Endothelial cell of umbilical vein (primary cell): ENCODE data around the gene ZNF618. TPM values are rescaled to one million over a fixed set of nuclear protein-coding genes. Genes with fewer than 3 reads are reported as not detected.

Source experiments
- BruUV-seq: library from RNA; stranded (reverse); fragments of 400-500 nt; replicated peaks from 2 replicates; lab custom pipeline; 2021; lab: Mats Ljungman, UMichigan
- CTCF ChIA-PET: fragments of 300-600, 350-600 bp; sonication (Branson Sonifier 250); formaldehyde crosslinking; loops from one replicate; lab custom pipeline; 2021; ENCODE audit warnings: antibody characterized with exemption, inconsistent platforms; lab: Charles Lee
- POLR2A ChIA-PET: fragments of 300-600, 350-600 bp; sonication (Branson Sonifier 250); formaldehyde crosslinking; loops from one replicate; lab custom pipeline; 2021; ENCODE audit warnings: antibody characterized with exemption, inconsistent platforms; lab: Charles Lee
- DNase-seq: peaks from one replicate; pipeline ENCODE4 v3.0.0-alpha.2; 2011; ENCODE audit warnings: low read depth, low spot score
- FAIRE-seq: peaks from 2 replicates; lab custom pipeline; 2011; peaks lifted over from hg19 to GRCh38; lab: Jason Lieb, UNC
- H2AFZ ChIP-seq: 2 replicates; pipeline ENCODE4 v1.6.0; 2012; ENCODE audit warnings: low read depth, low read length, control low read depth, inconsistent platforms
- H3K27ac ChIP-seq: 2 replicates; pipeline ENCODE4 v1.5.1; 2011; ENCODE audit warnings: low read depth, mild to moderate bottlenecking, control low read depth, low read length, moderate library complexity; ENCODE audit not compliant: insufficient read depth
- H3K27me3 ChIP-seq, 2 experiments: 2 replicates each; pipeline versions ENCODE4 v1.6.0 to v1.6.1; 2011; ENCODE audit warnings: low read length in 2 of 2, mixed read lengths in 1 of 2; ENCODE audit not compliant: control insufficient read depth in 2 of 2, insufficient read depth in 2 of 2
- H3K36me3 ChIP-seq, 2 experiments: 2 replicates in 1 of 2; 3 replicates in 1 of 2; pipeline ENCODE4 v1.5.1; 2011; ENCODE audit warnings: low read length in 2 of 2, mild to moderate bottlenecking in 1 of 2, moderate library complexity in 1 of 2; ENCODE audit not compliant: control insufficient read depth in 2 of 2, insufficient read depth in 2 of 2; ENCODE audit errors: extremely low read depth in 1 of 2
- H3K4me1 ChIP-seq: 3 replicates; pipeline ENCODE4 v1.5.1; 2011; ENCODE audit warnings: mild to moderate bottlenecking, low read length; ENCODE audit not compliant: control insufficient read depth, insufficient read depth; ENCODE audit errors: extremely low read depth
- H3K4me2 ChIP-seq: 2 replicates; pipeline ENCODE4 v1.6.1; 2011; ENCODE audit warnings: low read length, control low read depth, mixed read lengths; ENCODE audit not compliant: insufficient read depth
- H3K4me3 ChIP-seq, 3 experiments: fragments of 200-600 bp in 1 of 3; sonication (generic), shearing (Covaris generic) in 1 of 3; replicated peaks in 1 of 3; 2 replicates each; pipeline ENCODE4 v1.5.1; 2011 to 2016; ENCODE audit warnings: control low read depth in 3 of 3, low read length in 3 of 3, mild to moderate bottlenecking in 2 of 3, inconsistent platforms in 1 of 3, low read depth in 1 of 3, moderate library complexity in 1 of 3; ENCODE audit not compliant: insufficient read depth in 1 of 3
- H3K79me2 ChIP-seq: 2 replicates; pipeline ENCODE4 v1.6.0; 2012; ENCODE audit warnings: low read length, inconsistent platforms; ENCODE audit not compliant: control insufficient read depth, insufficient read depth
- H3K9ac ChIP-seq: replicated peaks from 2 replicates; pipeline ENCODE3; 2011; ENCODE audit warnings: low read length, control low read depth; ENCODE audit not compliant: insufficient read depth; ENCODE audit errors: extremely low read depth
- H3K9me1 ChIP-seq: replicated peaks from 3 replicates; pipeline ENCODE4 v1.6.0; 2011; ENCODE audit warnings: mild to moderate bottlenecking, low read length; ENCODE audit not compliant: control insufficient read depth, insufficient read depth; ENCODE audit errors: extremely low read depth
- H3K9me3 ChIP-seq: replicated peaks from 2 replicates; pipeline ENCODE4 v1.5.1; 2012; ENCODE audit warnings: low read length, inconsistent platforms; ENCODE audit not compliant: control insufficient read depth, insufficient read depth
- H4K20me1 ChIP-seq: replicated peaks from 2 replicates; pipeline ENCODE3; 2011; ENCODE audit warnings: mild to moderate bottlenecking, low read length; ENCODE audit not compliant: control insufficient read depth, insufficient read depth; ENCODE audit errors: extremely low read depth
- CTCF ChIP-seq, 2 donors: IDR thresholded peaks; 1 replicate in 1 of 2; 2 replicates in 1 of 2; pipeline ENCODE4 v1.5.1; 2011; ENCODE audit warnings: low read length in 2 of 2, mild to moderate bottlenecking in 2 of 2, moderate library complexity in 2 of 2, control low read depth in 1 of 2, inconsistent platforms in 1 of 2, low read depth in 1 of 2; ENCODE audit not compliant: insufficient read depth in 1 of 2; ENCODE audit errors: extremely low read depth in 1 of 2
- EZH2 ChIP-seq: IDR thresholded peaks from 2 replicates; pipeline ENCODE4 v1.6.1; 2012; ENCODE audit warnings: borderline replicate concordance, low read depth, mild to moderate bottlenecking, moderate library complexity, low read length, inconsistent platforms; ENCODE audit not compliant: severe bottlenecking
- FOS ChIP-seq: IDR thresholded peaks from 2 replicates; pipeline ENCODE4 v1.6.1; 2011; ENCODE audit warnings: mild to moderate bottlenecking, low read length, moderate library complexity, borderline replicate concordance; ENCODE audit not compliant: insufficient read depth
- GATA2 ChIP-seq: IDR thresholded peaks from 2 replicates; pipeline ENCODE4 v1.7.0; 2011; ENCODE audit warnings: low read depth, mild to moderate bottlenecking, moderate library complexity, mixed read lengths, low read length; ENCODE audit not compliant: insufficient read length, insufficient read depth
- JUN ChIP-seq: IDR thresholded peaks from 2 replicates; pipeline ENCODE4 v1.6.1; 2011; ENCODE audit warnings: borderline replicate concordance, low read depth; ENCODE audit not compliant: insufficient read length, insufficient read depth
- MAX ChIP-seq: IDR thresholded peaks from 2 replicates; pipeline ENCODE4 v1.6.1; 2011; ENCODE audit not compliant: insufficient read depth, insufficient read length
- MYC ChIP-seq: IDR thresholded peaks from one replicate; pipeline ENCODE4 v1.6.1; 2011; ENCODE audit warnings: mild to moderate bottlenecking, low read depth, low read length
- POLR2A ChIP-seq: IDR thresholded peaks from 2 replicates; pipeline ENCODE4 v1.6.1; 2012; ENCODE audit warnings: low read depth, mild to moderate bottlenecking, control low read depth, low read length
- POLR2AphosphoS5 ChIP-seq: IDR thresholded peaks from 2 replicates; pipeline ENCODE4 v1.6.1; 2012; ENCODE audit warnings: low read depth, mild to moderate bottlenecking, control low read depth, low read length, moderate library complexity; ENCODE audit not compliant: insufficient read depth
- dilution Hi-C: fragments of 300-500 bp; cut with MboI; formaldehyde crosslinking; loops from one replicate; pipeline ENCODE4 v1.15.0; 2019; ENCODE audit warnings: low sequenced_read_pairs; ENCODE audit not compliant: extremely low pct_ligation_motif_present
- intact Hi-C: fragments of 100-400 bp; cut with micrococcal nuclease; formaldehyde crosslinking; loops from one replicate; pipeline ENCODE4 v1.10.0; 2022
- polyA plus RNA-seq, 4 experiments: library from polyadenylated mRNA; depleted of rRNA in 3 of 4; stranded (reverse) in 3 of 4; unstranded in 1 of 4; fragments of >200 nt; gene quantifications; 2 replicates each; pipeline versions ENCODE4 v1.2.1 to v1.2.3, GENCODE V29; 2011 to 2012; ENCODE audit warnings: missing spikeins in 1 of 4
- total RNA-seq: library from RNA; stranded (reverse); gene quantifications from 2 replicates; pipeline ENCODE4 v1.2.3, GENCODE V29; 2021

ZNF618 gene
- total and polyA plus RNA-seq, 2 donors (not counting 3 experiments of a cell fraction or from before 2014, with no cell fraction given): 22.6 to 80.3 TPM

GRCh38 chr9:114001410-114001685, 125.2 kb downstream of the ZNF618 start:
- H2AFZ ChIP-seq: no peak overlapping the region
- no peaks in the 10 kb centered on the region for H3K9me1 ChIP-seq
- H3K4me1 ChIP-seq: peaks cover 24% of the 10 kb centered on the region
- H4K20me1 ChIP-seq: no peaks in the 10 kb centered on the region
- BruUV-seq: no TSS peak
- H3K79me2 ChIP-seq: peaks cover 7% of the 10 kb centered on the region
- POLR2A ChIA-PET: no interaction called here
- no peaks in the 10 kb centered on the region for H3K9me3 ChIP-seq
- H3K36me3 ChIP-seq: peaks cover 14 to 43% of the 10 kb centered on the region in 2 experiments
- H3K9ac ChIP-seq: no peak overlapping the region
- H3K27ac ChIP-seq: no peak overlapping the region
- no peak overlapping the region for H3K4me2 ChIP-seq
- no peak for TF ChIP-seq GATA2
- TF ChIP-seq EZH2: no peak
- TF ChIP-seq MYC: no peak
- no peak for TF ChIP-seq POLR2AphosphoS5
- no peak for TF ChIP-seq CTCF (IDR thresholded peaks at IDR 0.05; ENCODE audit: extremely low read depth in 1 of 2, insufficient read depth in 1 of 2, low read depth in 1 of 2, low read length in 2 of 2)
- no peak for TF ChIP-seq FOS
- DNase-seq: no peak
- FAIRE-seq: no peak
- no peak overlapping the region for H3K4me3 ChIP-seq
- CTCF ChIA-PET: no interaction called here
- H3K27me3 ChIP-seq: no peaks in the 10 kb centered on the region
- intact Hi-C loops: loop anchor here (5.0 kb wide), 1 partner anchor 319 kb away; no protein-coding TSS in a partner anchor
- dilution Hi-C loops: no loop called here

GRCh38 chr9:114001794-114002261, 125.7 kb downstream of the ZNF618 start:
- Histone ChIP-seq H3K36me3 (peaks cover 16 to 44% of the 10 kb centered on the region in 2 experiments), H3K4me2 (no peak overlapping the region), H3K9ac (no peak overlapping the region), H3K4me1 (peaks cover 24% of the 10 kb centered on the region), H3K79me2 (peaks cover 5% of the 10 kb centered on the region), H2AFZ (no peak overlapping the region), H3K9me1 (no peaks in the 10 kb centered on the region), H3K27ac (no peak overlapping the region), H4K20me1 (no peaks in the 10 kb centered on the region), H3K9me3 (no peaks in the 10 kb centered on the region), H3K4me3 (no peak overlapping the region), H3K27me3 (no peaks in the 10 kb centered on the region)
- no peak for TF ChIP-seq MAX
- TF ChIP-seq EZH2: no peak
- TF ChIP-seq FOS: no peak
- TF ChIP-seq MYC: no peak
- no peak for TF ChIP-seq CTCF (IDR thresholded peaks at IDR 0.05; ENCODE audit: extremely low read depth in 1 of 2, insufficient read depth in 1 of 2, low read depth in 1 of 2, low read length in 2 of 2)
- no peak for TF ChIP-seq POLR2A
- TF ChIP-seq GATA2: no peak
- TF ChIP-seq POLR2AphosphoS5: no peak
- no peak for TF ChIP-seq JUN
- dilution Hi-C loops (no loop called here), intact Hi-C loops (loop anchor here (5.0 kb wide), 1 partner anchor 320 kb away; no protein-coding TSS in a partner anchor)
- CTCF ChIA-PET: no interaction called here
- FAIRE-seq (no peak), DNase-seq (no peak)
- POLR2A ChIA-PET: no interaction called here
- BruUV-seq: no TSS peak
